ENCODE results near the gene HBS1L. TPM values are rescaled to one million over a fixed set of nuclear protein-coding genes. Genes with fewer than 3 reads are reported as not detected.

HBS1L gene
- total RNA-seq, 4 donors from 2014 or later: 39.2 to 54.8 (median 47.0) TPM

DNA sequence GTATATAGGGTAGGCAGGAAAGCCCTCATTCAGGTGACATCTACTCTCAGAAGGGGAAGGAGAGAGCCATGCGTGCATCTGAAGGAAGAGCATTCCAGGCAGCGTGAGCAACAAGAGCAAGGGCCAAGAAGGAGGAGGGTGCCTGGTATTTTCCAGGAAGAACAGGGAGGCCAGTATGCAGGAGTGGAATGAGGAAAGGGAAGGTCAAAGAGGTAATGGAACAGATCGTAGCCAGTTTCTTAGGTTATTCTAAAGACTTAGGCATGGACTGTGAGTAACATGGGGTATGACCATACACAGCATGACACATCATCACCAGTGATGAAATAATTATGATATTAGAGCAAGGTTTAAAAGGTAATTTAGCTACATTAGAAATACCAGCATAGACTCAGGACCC is 128.8 kb downstream of the HBS1L start:
- no peak for TF ChIP-seq CTCF (IDR thresholded peaks at IDR 0.05)
- no peak for DNase-seq (ENCODE audit: low spot score)
- peak; percentile 93 for ATAC-seq (ENCODE audit: low FRiP score)

DNA sequence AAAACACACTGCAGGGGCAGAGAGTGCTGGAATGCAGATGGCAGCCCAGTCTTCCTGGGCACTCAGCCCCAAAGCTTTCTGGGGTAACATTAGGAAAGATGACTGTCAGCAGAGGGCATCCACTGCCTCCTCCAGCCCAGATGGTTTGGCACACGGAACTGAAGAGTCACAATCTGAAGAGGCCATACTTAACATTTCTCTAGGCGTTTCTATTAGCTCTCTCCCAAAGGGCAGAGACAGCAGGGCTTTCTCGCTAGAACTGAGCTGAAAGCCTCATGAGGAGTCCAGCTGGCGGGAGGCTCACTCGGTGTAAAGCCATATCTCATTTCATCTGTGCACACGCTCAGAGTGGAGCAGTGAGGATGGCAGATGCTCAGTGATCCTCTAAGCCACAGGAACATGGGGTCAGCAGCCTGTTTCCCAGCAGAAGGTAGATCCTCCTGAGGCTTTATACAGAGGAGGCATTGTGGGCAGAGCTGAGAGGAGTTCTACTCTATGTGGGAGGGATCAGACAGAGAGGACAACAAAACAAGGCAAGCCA is 132.8 kb downstream of the HBS1L start:
- TF ChIP-seq CTCF (IDR thresholded peaks at IDR 0.05): no peak
- ATAC-seq (ENCODE audit: low FRiP score): no peak
- DNase-seq (ENCODE audit: low spot score): no peak

DNA sequence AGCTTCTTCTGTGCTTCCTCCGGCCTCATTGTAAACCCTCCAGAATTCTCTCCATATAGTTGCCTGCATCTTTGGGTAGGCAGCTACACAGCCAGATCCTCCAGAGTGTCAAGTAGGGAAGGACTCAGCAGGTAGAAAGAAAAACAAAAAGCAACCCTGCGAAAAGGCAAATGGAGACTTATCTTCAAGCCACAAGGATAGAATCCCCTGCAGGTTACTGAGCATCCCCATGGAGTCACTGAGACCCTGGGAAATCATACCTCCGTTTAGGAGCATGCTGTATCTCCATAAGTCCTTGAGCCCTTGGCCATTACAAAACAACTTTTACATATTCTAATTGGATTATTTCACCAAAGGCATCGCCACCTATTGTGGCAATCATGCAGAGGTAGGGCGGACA is 133.3 kb downstream of the HBS1L start:
- DNase-seq (ENCODE audit: low spot score): no peak
- TF ChIP-seq CTCF (IDR thresholded peaks at IDR 0.05): no peak
- ATAC-seq (ENCODE audit: low FRiP score): no peak

DNA sequence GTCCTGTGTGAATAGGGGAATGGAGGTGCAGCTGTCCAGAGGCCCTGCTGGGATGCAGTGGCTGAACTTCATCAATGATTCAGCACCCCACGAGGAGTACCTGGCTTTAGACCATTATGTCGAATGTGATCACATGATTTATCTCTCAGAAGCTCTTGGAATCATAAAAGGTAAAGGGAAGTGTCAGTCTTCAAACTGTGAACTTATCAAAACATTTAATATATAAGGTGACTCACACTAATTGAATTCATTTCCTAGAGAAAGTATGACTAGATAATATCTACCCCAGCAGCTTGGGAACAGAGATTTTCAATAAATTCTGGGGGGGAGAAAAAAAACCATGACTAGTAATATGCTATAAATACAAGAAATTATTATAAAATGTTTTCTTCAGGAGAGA is 134.2 kb downstream of the HBS1L start:
- DNase-seq (ENCODE audit: low spot score): no peak
- no peak for TF ChIP-seq CTCF (IDR thresholded peaks at IDR 0.05)
- peak; percentile 62 for ATAC-seq (ENCODE audit: low FRiP score)

DNA sequence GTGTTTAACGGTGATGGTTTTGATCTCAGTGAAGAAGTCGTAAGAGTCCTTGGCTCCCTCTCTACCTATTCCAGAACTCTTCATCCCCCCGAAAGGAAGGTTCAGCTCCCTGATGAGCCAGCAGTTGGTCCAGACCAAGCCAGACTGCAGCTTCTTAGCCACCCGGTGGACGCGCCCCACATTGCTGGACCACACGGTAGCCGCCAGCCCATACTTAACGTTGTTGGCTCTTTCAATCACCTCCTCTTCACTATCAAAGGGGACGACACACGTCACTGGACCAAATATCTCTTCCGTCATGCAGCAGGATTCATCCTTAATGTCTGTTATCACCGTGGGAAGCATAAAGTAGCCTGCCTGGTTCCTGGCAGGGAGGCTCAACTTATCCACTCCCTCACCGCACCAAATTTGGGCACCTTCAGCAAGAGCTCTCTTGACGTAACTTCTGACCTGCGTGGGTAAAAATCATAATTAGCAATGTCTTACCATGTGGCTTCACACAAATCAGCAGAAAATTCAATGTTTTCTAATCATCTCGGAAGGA is 136.1 kb downstream of the HBS1L start:
- TF ChIP-seq CTCF (IDR thresholded peaks at IDR 0.05): no peak
- DNase-seq (ENCODE audit: low spot score): no peak
- no peak for ATAC-seq (ENCODE audit: low FRiP score)

GRCh38 chr6:134911547-134911946 is 143.1 kb downstream of the HBS1L start:
- peak; percentile 22 for ATAC-seq (ENCODE audit: low FRiP score)
- TF ChIP-seq CTCF (IDR thresholded peaks at IDR 0.05): no peak
- DNase-seq (ENCODE audit: low spot score): no peak

DNA sequence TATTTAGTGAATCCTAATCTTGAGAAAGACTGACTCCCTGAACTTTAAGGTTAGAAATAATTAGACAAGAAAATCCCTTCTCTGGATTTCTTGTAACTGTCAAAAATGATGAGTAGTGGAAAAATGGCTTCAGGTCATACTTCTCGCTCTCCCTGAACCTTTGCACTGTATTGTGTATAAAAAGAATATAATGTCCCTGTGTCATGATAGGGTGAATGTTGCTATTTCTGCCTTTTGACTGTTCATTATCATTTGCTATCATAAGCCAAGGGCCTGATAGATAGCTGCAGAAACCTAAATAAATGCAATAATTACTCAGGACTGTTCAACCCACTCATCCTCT is 144.1 kb downstream of the HBS1L start:
- ATAC-seq (ENCODE audit: low FRiP score) (peak; percentile 60), DNase-seq (ENCODE audit: low spot score) (no peak)
- no peak for TF ChIP-seq CTCF (IDR thresholded peaks at IDR 0.05)
